ENCODE measurements around the gene CHI3L2. TPM values are rescaled to one million over a fixed set of nuclear protein-coding genes. Genes with fewer than 3 reads are reported as not detected.

Gene CHI3L2
- total RNA-seq, 3 donors from 2014 or later = 0.76 to 3.3 (median 1.1) TPM

DNA sequence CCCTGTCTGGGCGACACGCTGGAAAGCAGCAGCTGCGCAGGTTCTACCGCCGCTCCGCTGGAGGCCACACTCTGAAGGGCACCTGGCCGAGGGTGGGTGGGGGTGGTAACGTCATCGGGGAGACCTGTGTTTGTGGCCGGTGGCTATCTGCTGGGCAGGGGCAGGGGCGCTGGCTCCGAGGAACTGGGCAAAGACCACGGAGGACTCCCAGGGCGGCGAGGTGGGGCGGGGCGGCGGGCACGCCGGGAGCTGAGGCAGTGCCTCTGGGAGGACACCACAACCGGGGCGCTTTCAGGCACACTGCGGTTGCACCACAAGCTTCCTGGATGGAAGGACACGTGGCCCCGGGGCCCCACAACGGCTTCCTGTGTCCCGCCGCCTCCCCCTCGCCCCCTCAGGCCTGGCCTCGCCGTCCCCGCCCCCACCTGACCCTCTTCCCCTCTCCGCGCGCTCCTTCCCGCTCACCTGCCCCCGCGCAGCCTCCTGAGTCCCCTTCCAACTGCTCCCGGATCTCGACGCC is 23.8 kb upstream of the CHI3L2 start:
- H3K36me3 ChIP-seq (ENCODE audit: low read depth) = no peaks in the 10 kb centered on the region
- H3K4me3 ChIP-seq = peak overlapping the region; percentile 65
- intact Hi-C loops (cut with DNase I, micrococcal nuclease) = no loop called here
- H3K9me3 ChIP-seq = no peaks in the 10 kb centered on the region
- TF ChIP-seq, protein P1, sequence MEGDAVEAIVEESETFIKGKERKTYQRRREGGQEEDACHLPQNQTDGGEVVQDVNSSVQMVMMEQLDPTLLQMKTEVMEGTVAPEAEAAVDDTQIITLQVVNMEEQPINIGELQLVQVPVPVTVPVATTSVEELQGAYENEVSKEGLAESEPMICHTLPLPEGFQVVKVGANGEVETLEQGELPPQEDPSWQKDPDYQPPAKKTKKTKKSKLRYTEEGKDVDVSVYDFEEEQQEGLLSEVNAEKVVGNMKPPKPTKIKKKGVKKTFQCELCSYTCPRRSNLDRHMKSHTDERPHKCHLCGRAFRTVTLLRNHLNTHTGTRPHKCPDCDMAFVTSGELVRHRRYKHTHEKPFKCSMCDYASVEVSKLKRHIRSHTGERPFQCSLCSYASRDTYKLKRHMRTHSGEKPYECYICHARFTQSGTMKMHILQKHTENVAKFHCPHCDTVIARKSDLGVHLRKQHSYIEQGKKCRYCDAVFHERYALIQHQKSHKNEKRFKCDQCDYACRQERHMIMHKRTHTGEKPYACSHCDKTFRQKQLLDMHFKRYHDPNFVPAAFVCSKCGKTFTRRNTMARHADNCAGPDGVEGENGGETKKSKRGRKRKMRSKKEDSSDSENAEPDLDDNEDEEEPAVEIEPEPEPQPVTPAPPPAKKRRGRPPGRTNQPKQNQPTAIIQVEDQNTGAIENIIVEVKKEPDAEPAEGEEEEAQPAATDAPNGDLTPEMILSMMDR (IDR thresholded peaks at IDR 0.05) = no peak
- peak; percentile 80 for ATAC-seq
- peaks cover 32% of the 10 kb centered on the region for H3K4me1 ChIP-seq (ENCODE audit: low read depth)
- DNase-seq = peak; percentile 88 to 97 (median 90)

GRCh38 chr1:111204201-111204982 is 23.1 kb upstream of the CHI3L2 start:
- intact Hi-C loops (cut with DNase I, micrococcal nuclease) = no loop called here
- H3K4me1 ChIP-seq (ENCODE audit: low read depth) = peaks cover 32% of the 10 kb centered on the region
- TF ChIP-seq, protein P1 (IDR thresholded peaks at IDR 0.05) = no peak
- H3K36me3 ChIP-seq (ENCODE audit: low read depth) = no peaks in the 10 kb centered on the region
- peak; percentile 87 for ATAC-seq
- H3K9me3 ChIP-seq = no peaks in the 10 kb centered on the region
- H3K4me3 ChIP-seq = peak overlapping the region; percentile 65
- DNase-seq = peak; percentile 89 to 94 (median 94)

- ATAC-seq (no peak), DNase-seq (no peak)
- Histone ChIP-seq H3K4me1 (ENCODE audit: low read depth) (peaks cover 30% of the 10 kb centered on the region), H3K4me3 (no peak overlapping the region), H3K9me3 (no peaks in the 10 kb centered on the region), H3K36me3 (ENCODE audit: low read depth) (no peaks in the 10 kb centered on the region)
- intact Hi-C loops (cut with DNase I, micrococcal nuclease) = no loop called here
- TF ChIP-seq, protein P1 (IDR thresholded peaks at IDR 0.05) = no peak
Observed at GRCh38 chr1:111204983-111205713, 22.4 kb upstream of the CHI3L2 start.

DNA sequence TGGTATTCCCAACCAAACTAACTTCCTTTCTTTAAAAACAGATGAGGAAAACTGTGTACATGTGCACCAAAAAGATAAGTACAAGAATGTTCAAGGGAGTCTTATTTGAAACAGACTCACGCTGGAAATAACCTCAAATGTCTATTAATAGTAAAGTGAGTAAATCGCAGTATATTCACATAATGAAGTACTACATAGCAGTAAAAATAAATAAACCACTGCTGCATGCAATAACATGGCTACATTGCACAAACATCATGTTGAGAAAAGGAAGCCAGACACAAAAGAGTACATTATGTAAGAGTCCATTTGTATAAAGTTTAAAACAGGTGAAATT is 21.8 kb upstream of the CHI3L2 start:
- TF ChIP-seq, protein P1 (IDR thresholded peaks at IDR 0.05) = no peak
- H3K9me3 ChIP-seq = no peaks in the 10 kb centered on the region
- intact Hi-C loops (cut with DNase I, micrococcal nuclease) = no loop called here
- no peak overlapping the region for H3K4me3 ChIP-seq
- ATAC-seq (no peak), DNase-seq (no peak)
- no peaks in the 10 kb centered on the region for H3K36me3 ChIP-seq (ENCODE audit: low read depth)
- H3K4me1 ChIP-seq (ENCODE audit: low read depth) = peaks cover 26% of the 10 kb centered on the region

DNA sequence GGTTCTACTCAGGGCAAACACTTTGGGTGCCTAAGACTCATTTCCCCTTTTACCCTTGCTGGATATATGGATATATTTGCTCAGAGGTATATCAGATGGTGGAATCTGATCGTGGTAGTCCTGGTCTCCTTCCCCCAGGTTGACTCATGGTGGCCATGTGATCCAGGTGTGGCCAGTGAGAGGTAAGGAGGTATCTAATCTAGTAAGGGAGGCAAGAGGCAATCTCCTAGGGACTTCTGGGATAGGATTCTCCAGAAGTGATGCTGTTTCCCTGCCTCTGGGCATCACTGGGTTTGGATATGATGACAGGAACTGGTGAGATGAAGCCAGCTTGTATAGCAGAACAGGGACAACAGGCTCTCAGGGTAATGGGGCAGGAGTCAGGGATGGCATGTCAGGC is 18.6 kb upstream of the CHI3L2 start:
- DNase-seq = no peak
- Histone ChIP-seq H3K9me3 (no peaks in the 10 kb centered on the region), H3K36me3 (ENCODE audit: low read depth) (no peaks in the 10 kb centered on the region), H3K4me1 (ENCODE audit: low read depth) (peaks cover 10% of the 10 kb centered on the region), H3K4me3 (no peak overlapping the region)
- TF ChIP-seq, protein P1 (IDR thresholded peaks at IDR 0.05) = no peak
- ATAC-seq = no peak
- intact Hi-C loops (cut with DNase I, micrococcal nuclease) = no loop called here

Data from mucosa of descending colon (tissue), 3 donors.